Measurements from ENCODE around the gene FREM3.
A peak's percentile ranks its signal among the peaks of the same experiment; 100 is the strongest.
"Not testable (repeated sequence)": the region's sequence is repeated elsewhere in the genome, so short reads cannot be mapped to it uniquely, and the experiment has no call there.

FREM3 gene

DNA sequence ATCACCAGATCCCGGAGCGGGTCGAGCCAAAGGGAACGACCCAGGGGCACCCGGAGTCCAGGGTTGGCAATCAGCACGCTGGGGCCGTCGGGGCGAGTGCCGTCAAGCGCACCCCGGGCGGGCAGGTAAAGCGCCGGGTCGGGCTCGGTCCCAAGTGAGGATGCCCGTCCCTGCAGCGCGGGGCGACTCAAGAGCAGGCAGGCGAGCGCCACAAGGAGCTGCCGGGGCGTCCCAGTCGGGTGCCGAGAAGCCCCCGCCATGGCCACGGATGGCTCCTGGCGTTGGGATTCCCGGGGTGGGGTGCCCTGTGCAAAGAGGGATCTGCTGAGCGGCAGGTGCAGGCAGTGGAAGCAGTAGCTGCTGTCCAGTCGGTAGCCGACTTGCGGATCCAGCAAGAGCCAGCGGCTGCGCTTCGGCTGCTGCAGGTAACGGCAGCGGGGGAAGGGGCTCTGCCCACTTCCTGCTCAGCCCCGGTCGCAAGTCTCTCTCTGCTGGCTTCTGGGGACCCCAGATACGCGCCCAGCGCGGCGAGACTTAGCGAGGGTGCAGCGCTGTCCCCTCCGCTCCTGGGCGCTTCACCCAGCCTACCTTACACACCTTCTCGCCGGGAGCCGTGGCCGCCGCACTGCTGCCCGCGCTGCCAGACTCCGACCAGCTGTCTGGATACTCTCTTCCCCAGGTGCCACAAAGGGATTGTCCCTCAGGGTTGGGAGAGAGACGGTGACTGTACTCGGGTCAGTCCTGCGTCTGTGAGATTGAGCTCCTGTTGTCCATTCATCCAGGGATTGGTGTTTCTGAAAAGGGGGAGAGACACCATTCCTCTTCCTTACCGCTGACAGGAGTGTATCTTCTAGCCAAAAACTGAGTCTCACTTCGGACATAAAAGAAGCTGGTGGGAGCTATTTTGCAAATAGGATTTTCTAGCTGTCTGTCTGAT, at the start of gene FREM3:
TSS of gene FREM3 (minus strand) at position 260 of the 937 bp plus-strand sequence. CDS start at position 260, 0 bp downstream.
- DNase-seq: no peak

DNA sequence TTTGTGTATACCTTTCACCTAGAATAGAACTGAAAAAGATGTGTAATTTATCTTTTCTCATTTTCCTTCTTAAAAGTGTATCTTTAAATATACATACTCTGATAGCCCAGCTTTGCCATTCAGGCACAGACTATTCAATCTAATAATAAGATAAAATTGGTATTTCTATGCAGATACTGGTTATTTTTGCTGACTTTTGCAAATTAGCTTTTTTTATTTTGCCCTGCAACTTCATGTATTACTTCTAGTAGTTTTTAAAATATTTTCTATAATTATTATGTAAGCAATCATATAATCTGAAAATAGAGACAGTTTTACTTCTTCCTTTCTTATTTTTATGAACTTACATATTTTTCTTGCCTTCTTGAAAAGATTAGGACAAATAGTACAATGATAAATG, 45.4 kb upstream of the FREM3 start:
- no peak for DNase-seq

DNA sequence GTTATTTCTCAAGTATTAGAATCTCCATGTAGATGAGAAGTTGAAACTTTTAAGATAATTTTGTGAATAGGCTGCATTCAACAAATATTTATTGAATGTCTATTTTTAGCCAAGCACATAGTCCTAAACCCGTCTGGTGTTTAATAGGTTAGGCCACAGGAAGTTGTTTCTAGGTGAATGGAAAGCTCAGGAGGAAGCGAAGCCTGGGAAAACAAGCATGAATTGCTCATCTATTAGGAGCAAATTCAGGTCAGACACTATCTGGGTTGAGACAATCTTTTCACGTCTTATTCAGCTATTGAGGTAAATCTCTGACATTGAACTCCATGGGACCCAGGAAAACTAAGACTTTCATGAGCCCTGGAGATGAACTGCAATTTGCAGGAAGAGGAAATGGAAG, 43.1 kb upstream of the FREM3 start:
- DNase-seq: no peak

DNA sequence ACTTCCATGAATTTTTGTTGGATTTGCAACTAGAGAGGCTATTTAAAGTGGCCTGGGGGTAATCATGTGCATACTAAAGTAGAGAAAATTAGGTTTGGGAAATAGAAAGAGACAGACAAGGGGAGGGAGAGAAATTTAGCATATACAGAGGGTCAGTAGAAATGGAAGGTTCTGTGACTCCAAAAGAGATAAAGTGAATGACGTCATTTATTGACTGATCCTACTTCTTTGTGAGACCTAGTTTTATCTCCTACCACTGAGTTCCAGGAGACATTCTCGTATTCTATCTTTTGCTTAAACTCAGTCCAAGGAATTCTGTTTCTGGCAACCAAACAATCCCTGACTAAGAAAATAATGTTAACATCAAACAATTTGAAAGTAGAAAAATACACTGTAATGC, 42.4 kb upstream of the FREM3 start:
- no peak for DNase-seq

DNA sequence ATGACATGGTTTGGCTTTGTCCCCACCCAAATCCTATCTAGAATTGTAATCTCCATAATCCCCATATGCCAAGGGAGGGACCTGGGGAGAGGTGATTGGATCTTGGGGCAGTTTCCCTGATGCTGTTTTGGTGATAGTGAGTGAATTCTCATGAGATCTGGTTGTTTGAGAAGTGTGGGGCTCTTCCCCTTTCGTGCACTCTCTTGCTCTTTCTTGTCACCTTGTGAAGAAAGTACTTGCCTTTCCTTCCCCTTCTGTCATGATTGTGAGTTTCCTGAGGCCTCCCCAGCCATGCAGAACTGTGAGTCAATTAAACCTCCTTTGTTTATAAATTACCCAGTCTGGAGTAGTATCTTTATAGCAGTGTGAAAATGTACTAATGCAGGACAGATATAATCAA, 36.4 kb upstream of the FREM3 start:
- no peak for DNase-seq

DNA sequence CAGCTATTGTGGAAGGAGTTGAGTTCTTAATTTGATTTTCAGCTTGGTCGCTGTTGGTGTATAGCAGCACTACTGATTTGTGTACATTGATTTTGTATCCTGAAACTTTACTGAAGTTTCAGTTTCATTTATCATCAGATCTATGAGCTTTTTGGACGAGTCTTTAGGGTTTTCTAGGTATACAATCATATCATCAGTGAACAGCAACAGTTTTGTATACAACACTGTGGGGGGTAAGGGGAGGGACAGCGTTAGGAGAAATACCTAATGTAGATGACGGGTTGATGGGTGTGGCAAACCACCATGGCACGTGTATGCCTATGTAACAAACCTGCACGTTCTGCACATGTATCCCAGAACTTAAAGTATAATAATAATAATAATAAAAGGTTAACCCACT, 35.6 kb upstream of the FREM3 start:
- not testable (repeated sequence) for DNase-seq

DNA sequence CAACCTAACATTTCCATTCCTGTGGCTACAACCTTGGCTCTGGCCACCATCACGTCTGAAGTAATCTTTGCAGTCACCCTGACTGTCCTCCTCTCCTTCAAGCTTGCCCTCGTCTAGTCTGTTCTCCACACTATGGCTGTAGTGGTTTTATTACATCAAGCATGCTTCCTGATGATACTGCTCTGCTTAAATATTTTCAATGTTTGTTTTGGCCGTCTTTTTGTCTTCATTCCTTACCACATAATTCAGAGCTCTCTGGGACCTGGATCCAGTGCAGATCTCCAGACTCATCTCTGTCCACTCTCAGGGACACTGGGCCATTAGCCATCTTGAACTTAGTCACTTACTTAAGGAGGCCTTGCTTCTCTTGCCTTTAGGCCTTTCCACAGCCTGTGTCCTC, 27.7 kb upstream of the FREM3 start:
- DNase-seq: no peak

DNA sequence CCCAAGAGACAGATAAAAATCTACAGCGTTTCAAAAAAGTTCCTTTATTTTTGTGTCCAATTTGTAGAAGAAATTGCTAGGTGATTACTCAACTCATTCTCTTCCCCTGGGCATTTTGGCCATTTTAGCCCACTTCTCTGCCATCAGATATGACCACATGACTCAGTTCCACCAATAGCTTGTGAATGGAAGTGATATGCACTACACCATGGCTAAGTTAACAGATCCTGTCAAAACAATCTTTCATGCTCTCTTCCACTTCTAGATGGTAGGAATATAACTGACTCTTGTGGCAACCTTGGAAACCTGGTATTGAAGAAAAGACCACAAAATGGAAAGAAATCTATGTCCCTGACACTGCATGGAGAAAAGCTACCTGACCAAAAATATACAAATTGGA, 26.2 kb upstream of the FREM3 start:
- DNase-seq: no peak

DNA sequence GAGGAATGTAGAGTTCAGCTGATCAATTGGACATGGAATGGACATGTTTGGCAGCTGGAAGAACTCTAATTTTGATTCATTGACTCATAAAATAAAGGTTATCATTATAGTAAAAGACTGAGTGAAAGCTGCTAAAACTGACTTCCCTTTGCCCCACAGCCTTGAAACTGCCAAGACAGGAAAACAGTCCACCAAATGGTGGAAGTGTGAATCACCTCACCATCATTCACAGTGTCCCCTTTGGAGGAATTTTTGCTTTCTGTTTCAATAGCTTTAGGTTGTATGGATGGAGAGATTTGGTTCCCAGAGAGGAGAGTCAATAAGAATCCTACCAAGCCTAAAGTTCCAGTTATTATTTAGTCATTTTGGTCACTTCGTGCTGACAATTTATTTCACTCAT, 20.8 kb upstream of the FREM3 start:
- no peak for DNase-seq

DNA sequence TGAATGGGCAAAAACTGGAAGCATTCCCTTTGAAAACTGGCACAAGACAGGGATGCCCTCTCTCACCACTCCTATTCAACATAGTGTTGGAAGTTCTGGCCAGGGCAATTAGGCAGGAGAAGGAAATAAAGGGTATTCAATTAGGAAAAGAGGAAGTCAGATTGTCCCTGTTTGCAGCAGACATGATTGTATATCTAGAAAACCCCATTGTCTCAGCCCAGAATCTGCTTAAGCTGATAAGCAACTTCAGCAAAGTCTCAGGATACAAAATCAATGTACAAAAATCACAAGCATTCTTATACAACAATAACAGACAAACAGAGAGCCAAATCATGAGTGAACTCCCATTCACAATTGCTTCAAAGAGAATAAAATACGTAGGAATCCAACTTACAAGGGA, 18.3 kb upstream of the FREM3 start:
- DNase-seq: not testable (repeated sequence)

DNA sequence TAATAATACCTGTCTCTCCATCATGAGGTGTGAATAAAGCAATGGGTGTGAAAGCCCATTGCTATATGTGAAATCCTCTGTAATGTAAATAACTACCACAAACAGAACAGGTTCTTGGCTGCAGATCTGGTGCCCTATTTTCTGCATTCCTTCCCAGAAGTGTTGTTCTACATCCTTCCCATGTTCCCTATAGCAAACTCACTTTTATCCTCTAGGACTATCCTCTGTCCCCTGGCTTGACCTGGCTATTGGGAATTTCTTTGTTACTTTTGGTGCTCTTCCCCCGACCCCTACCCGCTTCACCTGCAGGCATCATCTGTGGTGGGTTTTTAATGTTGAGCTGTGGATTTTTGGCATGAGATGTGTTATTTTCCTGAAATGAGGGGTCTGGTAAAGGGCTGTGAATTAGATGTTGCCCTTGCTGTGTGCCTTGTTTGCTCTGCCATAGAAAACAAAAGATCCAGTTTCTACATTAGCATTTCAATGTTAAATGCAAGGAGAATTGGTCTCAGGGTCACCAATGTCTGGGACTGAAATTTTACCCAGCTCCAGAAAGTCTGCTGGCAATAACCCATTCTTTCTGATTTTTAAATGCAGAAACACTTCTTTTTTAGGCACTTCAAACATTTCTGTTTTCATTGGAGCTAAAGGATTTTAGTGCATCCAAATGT, 13.6 kb upstream of the FREM3 start:
- no peak for DNase-seq

DNA sequence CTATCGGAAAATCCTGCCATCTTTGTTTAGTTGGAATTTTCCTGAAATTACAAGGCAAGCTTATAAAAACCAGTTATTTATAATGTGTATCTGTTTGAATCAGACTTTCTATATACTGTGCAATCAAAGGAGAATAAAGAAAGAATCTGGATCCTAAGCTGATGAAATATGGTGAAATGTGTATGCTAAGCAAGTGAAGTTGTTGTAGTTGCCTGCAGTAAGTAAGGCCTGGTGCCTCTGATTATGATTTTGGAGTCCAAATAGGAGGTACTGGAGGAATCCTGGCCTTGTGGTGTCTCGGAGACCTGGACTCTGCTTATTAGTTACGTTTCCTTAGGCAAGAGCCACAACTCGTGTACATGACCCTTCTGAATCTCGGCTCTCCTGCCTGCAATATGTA, 13.1 kb upstream of the FREM3 start:
- no peak for DNase-seq

DNA sequence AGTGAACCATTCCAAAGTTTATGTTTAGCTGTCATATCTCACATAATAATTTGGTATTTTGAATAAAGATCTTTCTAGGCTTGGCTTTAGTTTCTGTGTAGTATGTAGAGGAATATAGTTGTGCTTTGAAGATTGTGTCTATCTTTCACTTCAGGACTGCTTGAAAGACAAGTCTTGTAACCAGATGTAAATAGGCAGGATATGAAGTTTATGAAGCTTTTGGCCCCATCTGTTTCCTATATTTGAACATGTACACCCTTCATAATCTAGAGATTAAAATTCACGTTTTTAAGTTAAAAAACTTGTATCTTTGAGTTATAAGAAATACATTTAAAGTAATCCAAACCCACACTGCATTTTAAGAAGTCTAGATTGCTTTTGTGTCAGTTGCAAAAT, 11.7 kb upstream of the FREM3 start:
- DNase-seq: no peak

DNA sequence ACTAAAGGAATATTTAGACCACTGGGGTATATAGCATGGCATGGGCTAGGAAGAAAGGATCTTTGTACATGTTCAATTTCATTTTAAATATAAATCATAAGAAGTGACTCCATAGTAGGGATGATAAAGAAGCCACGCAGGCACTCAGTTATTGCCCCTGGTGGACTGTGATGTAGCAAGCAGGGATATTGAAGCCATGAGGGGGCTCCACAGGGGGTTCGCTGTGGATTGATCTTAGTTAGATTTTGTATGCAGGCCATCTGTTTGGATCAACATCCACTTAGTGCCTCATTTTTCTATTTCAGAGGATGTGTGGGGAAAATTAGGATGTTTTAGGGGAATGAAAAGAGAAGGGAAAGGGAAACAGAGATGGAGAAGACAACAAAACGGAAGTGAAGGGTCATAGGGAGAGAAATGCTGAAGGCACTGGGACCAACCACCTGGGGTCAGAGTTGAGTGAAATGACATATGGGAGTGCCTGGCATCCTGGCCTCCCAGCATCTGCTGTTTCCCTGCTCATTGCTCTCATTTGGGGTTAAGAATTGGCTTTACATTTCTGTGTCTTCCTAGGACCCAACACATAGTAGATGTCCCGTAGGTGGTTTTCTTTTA, 11.2 kb upstream of the FREM3 start:
- DNase-seq: no peak

DNA sequence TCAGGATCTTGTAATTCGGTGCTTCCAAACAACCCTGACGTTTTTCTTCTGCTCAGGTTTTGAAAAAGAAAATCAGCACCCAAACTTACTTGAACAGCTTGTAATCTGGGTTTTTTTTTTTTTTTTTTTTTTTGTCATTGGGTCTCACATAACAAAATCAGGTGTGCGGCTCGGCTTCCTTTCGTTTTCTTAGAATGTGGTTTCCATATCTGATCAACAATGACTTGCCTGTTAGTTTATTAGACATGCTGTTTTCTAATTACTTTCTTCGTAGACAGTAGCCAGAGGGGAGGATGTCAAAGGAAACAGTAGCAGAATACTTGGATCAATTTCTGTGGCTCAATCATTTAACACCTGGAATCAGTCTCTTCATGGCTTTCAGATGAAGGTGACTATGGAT, 890 bp upstream of the FREM3 start:
- no peak for DNase-seq

DNA sequence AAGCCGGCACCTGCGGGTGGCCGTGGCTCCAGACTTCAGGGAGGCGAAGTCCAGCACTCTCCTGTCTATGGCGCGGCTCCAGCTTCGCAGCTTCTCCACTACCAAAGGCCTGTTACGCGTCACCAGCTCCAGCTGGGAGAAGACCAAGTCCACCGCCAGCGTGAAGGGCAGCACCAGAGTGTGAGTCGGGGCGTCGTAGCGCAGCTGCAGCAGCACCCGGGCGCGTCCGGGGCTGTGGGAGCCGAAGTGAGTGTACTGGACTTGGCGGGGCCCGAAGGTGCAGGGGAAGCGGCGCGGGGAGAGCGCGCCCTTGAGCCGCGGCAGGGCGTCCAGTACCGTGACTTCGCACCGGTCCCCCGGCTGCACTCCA, 444 bp downstream of the FREM3 start:
- peak in 1 of 2 experiments; percentile 18 for DNase-seq

DNA sequence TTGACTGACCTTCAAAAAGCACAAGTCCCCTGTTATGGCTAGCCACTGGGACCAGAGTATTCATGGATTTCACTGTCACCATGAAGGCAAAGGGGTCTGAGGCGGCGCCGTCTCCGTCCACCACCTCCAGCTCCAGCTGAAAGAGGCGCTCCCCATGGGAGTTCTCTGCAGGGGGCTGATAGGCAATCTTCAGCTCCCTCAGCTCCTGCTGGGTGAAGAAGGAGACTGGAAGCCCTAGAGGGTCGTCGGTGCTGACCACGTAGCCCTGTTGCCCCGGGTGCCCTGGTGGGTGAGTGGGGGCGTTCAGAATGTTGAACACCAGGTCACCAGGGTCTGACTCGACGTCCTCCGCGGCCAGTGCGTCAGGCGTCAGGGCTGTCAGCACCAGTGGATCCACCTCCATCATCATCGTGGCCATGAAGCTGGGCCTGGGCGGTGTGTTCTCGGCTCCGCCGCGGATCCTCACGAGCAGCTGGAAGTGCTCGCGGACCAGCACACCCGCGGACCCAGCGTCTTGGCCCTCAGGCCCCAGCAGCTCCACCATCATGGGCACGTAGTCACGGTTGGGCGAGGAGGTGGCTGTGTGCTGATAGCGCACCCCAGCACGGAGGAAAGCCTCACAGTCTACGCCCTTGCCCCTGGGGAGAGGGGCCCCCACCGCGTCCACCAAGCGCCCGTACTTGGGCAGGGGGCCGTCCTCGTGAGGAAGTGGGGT, 987 bp downstream of the FREM3 start:
- no peak for DNase-seq

DNA sequence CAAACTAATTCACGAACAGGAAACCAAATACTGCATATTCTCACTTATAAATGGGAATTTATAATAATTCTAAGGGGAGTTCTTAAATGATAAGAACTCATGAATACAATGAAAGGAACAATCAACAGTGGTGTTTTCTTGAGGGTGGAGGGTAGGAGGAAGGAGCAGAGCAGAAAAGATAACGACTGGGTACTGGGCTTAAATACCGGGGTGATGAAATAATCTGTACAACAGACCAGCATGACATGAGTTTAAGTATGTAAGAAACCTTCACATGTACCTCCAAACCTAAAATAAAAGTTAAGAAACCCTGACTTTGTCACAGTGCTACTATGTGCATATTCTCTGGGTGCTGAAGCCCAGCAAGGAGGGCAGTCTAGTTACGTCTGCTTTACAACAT, 6.6 kb downstream of the FREM3 start:
- DNase-seq: no peak

DNA sequence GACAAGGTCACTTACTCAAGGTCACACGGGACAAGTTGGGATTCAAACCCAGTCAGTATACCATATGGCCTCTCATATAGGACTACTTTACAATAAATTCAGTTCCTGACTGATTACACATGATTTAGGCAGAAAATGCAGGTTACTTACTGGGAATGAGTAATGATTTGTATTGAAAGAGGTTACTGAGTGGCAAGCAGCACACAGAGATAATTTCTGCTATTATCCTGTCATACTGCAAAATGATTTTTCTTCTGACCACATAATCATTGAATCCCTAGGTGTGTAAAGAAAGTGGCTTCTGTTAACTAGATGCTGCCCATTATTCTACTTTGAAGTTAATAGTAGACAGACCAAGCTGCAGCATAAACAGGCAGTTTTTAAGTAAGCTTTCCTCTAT, 8.2 kb downstream of the FREM3 start:
- no peak for DNase-seq

DNA sequence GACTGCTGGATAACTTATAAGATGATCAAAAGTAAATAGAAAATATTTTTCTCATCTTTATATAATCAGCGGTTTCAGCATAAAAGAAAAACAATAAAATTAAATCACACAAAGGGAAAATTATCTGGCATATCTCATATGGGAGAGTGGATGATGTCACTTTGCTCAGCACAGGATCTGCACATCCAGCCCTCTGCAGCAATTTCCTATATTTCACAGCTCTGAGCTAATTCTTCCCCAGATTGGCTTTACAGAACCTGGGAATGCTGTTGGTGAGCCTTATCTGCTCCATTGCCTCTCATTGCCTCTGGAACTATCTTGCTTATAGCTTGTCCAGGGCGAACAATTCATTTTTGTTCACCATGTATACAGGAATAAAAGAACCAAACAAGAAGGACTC, 21.0 kb downstream of the FREM3 start:
- DNase-seq: no peak

DNA sequence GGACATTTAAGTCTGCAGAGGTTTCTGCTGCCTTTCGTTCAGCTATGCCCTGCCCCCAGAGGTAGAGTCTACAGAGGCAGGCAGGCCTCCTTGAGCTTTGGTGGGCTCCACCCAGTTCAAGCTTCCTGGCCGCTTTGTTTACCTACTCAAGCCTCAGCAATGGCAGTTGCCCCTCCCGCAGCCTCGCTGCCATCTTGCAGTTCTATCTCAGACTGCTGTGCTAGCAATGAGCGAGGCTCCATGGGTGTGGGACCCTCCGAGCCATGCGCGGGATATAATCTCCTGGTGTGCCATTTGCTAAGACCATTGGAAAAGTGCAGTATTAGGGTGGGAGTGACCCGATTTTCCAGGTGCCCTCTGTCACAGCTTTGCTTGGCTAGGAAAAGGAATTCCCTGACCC, 26.8 kb downstream of the FREM3 start:
- not testable (repeated sequence) for DNase-seq

DNA sequence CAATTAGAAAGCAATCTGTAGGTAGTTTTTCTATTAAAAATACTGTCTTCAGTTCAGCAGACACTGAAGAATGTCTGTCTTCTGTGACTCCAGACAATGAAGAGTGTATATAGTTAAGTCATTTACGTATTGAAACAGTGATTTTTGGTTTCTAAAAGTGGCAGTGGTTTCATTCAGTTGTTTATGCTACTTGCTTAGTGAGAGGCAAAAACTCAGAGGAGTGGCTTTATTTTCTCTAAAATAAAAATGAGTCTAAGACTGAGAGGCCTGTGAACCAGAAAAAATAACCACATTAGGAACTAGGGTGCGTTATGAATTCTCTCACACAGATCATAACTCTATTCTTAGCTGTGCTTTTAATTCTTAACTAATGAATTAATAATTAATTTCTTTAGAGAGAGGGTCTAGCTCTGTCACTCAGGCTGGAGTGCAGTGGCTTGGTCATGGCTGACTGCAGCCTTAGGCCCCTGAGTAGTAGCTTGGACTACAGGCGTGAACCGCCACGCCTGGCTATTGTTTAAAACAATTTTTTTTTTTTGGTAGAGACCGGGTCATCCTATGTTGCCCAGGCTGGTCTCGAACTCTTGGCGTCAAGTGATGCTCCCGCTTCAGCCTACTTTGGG, 31.4 kb downstream of the FREM3 start:
- DNase-seq: no peak

DNA sequence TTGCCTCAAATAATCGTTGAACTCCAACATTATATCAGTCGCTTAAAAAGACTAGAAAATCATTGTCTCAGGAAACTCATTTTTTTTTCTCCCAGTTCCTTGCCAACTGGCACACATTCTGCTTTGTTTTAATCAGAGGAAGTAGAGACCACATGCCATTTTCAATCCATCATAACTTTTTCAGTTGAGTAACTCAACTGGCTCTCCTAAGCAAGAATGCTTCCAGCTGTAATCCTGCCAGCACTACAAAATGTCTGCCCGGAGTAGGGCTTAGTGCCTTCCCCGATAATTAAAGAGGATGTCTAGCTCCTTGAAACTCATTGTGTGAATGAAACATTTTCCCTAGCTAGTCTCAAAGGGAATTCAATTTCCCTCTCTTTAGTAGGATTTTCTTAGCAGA, 33.0 kb downstream of the FREM3 start:
- no peak for DNase-seq
